H1 (cell line): Measurements from ENCODE around the gene RHOC. TPM values are rescaled to one million over a fixed set of nuclear protein-coding genes. Genes with fewer than 3 reads are reported as not detected.

ENCODE experiments used
- CTCF ChIA-PET: fragments of 300-600 bp; sonication (Branson Sonifier 250); formaldehyde crosslinking; loops from one replicate; lab custom pipeline; 2021; ENCODE audit not compliant: partially characterized antibody; lab: Charles Lee
- POLR2A ChIA-PET: fragments of 300-600 bp; sonication (Branson Sonifier 250); formaldehyde crosslinking; loops from one replicate; lab custom pipeline; 2021; ENCODE audit warnings: inconsistent platforms; ENCODE audit not compliant: partially characterized antibody; lab: Charles Lee
- DNase-seq, 2 experiments: peaks; one replicate each; pipeline versions ENCODE4 v3.0.0 to v3.0.0-alpha.2; 2010 to 2022; ENCODE audit warnings: low spot score in 2 of 2, low read depth in 1 of 2, mixed read lengths in 1 of 2
- FAIRE-seq: peaks from 2 replicates; lab custom pipeline; 2011; peaks lifted over from hg19 to GRCh38; lab: Jason Lieb, UNC
- H2AFZ ChIP-seq: 2 replicates; pipeline ENCODE4 v1.8.1; 2012; ENCODE audit warnings: low read length, inconsistent platforms
- H2AK5ac ChIP-seq: 2 replicates; pipeline ENCODE4 v1.6.1; 2013; ENCODE audit warnings: low read depth, low read length
- H2BK120ac ChIP-seq: replicated peaks from 2 replicates; pipeline ENCODE3; 2013; ENCODE audit warnings: low read depth, low read length, inconsistent platforms
- H2BK12ac ChIP-seq: 2 replicates; pipeline ENCODE4 v1.6.1; 2013; ENCODE audit warnings: low read depth, low read length
- H2BK15ac ChIP-seq: 2 replicates; pipeline ENCODE4 v1.6.1; 2013; ENCODE audit warnings: low read length
- H2BK20ac ChIP-seq: 2 replicates; pipeline ENCODE4 v1.6.1; 2013; ENCODE audit warnings: low read length
- H2BK5ac ChIP-seq: 2 replicates; pipeline ENCODE4 v1.6.1; 2013; ENCODE audit warnings: low read depth, low read length
- H3K14ac ChIP-seq: 2 replicates; pipeline ENCODE4 v1.6.1; 2013; ENCODE audit warnings: inconsistent platforms; ENCODE audit not compliant: insufficient read length
- H3K18ac ChIP-seq: 2 replicates; pipeline ENCODE4 v1.6.1; 2013; ENCODE audit warnings: low read length; ENCODE audit errors: extremely low read depth
- H3K23ac ChIP-seq: 2 replicates; pipeline ENCODE4 v1.6.1; 2013; ENCODE audit warnings: inconsistent platforms; ENCODE audit not compliant: insufficient read length
- H3K23me2 ChIP-seq: 2 replicates; pipeline ENCODE4 v1.6.1; 2013; ENCODE audit warnings: low read depth, low read length
- H3K27ac ChIP-seq: 2 replicates; pipeline ENCODE4 v1.6.1; 2011; ENCODE audit warnings: low read depth, low read length, inconsistent platforms
- H3K27me3 ChIP-seq, 4 experiments: replicated peaks in 1 of 4; 1 replicate in 1 of 4; 2 replicates in 3 of 4; pipeline versions ENCODE4 v1.6.1 to v1.8.1; 2011 to 2013; ENCODE audit warnings: low read length in 3 of 4, mild to moderate bottlenecking in 3 of 4, inconsistent platforms in 2 of 4, mixed read lengths in 2 of 4, moderate library complexity in 1 of 4; ENCODE audit not compliant: control insufficient read depth in 3 of 4, insufficient read depth in 3 of 4; ENCODE audit errors: extremely low read depth in 1 of 4
- H3K36me3 ChIP-seq, 4 experiments: 2 replicates each; pipeline versions ENCODE4 v1.6.1 to v1.8.1; 2011 to 2013; ENCODE audit warnings: mild to moderate bottlenecking in 4 of 4, low read length in 3 of 4, moderate library complexity in 2 of 4, control low read depth in 1 of 4, inconsistent platforms in 1 of 4; ENCODE audit not compliant: insufficient read depth in 4 of 4, control insufficient read depth in 2 of 4
- H3K4ac ChIP-seq: replicated peaks from 2 replicates; pipeline ENCODE3; 2013; ENCODE audit warnings: low read length, low read depth, mixed read lengths, inconsistent platforms; ENCODE audit not compliant: insufficient read length
- H3K4me1 ChIP-seq, 4 experiments: replicated peaks in 1 of 4; 1 replicate in 1 of 4; 2 replicates in 3 of 4; pipeline versions ENCODE4 v1.6.1 to v1.8.1; 2011 to 2013; ENCODE audit warnings: low read length in 3 of 4, inconsistent platforms in 2 of 4, mixed read lengths in 1 of 4; ENCODE audit not compliant: insufficient read depth in 4 of 4, control insufficient read depth in 3 of 4
- H3K4me2 ChIP-seq, 2 experiments: 2 replicates each; pipeline versions ENCODE4 v1.6.1 to v1.8.1; 2011 to 2013; ENCODE audit warnings: low read depth in 2 of 2, low read length in 2 of 2, control low read depth in 1 of 2, inconsistent platforms in 1 of 2, mild to moderate bottlenecking in 1 of 2; ENCODE audit not compliant: insufficient read depth in 1 of 2
- H3K4me3 ChIP-seq, 4 experiments: fragments of 200-600, 300-600 bp in 1 of 4; sonication (generic), shearing (Covaris generic), sonication (Bioruptor Twin) in 1 of 4; 2 replicates each; pipeline versions ENCODE4 v1.5.1 to v1.8.1; 2011 to 2016; ENCODE audit warnings: low read length in 4 of 4, low read depth in 3 of 4, control low read depth in 2 of 4, inconsistent platforms in 2 of 4, mild to moderate bottlenecking in 2 of 4, mixed read lengths in 1 of 4, moderate library complexity in 1 of 4; ENCODE audit not compliant: insufficient read depth in 2 of 4; ENCODE audit errors: extremely low read depth in 1 of 4
- H3K56ac ChIP-seq: replicated peaks from 2 replicates; pipeline ENCODE3; 2013; ENCODE audit warnings: low read depth, mild to moderate bottlenecking, mixed read lengths, low read length, inconsistent platforms; ENCODE audit not compliant: insufficient read length
- H3K79me1 ChIP-seq: 2 replicates; pipeline ENCODE4 v1.6.1; 2013; ENCODE audit warnings: low read depth, low read length, control low read depth
- H3K79me2 ChIP-seq, 2 experiments: 2 replicates each; pipeline versions ENCODE4 v1.6.1 to v1.8.1; 2012 to 2013; ENCODE audit warnings: low read length in 2 of 2, mild to moderate bottlenecking in 2 of 2, inconsistent platforms in 1 of 2; ENCODE audit not compliant: insufficient read depth in 2 of 2, control insufficient read depth in 1 of 2
- H3K9ac ChIP-seq, 4 experiments: replicated peaks in 1 of 4; 1 replicate in 1 of 4; 2 replicates in 3 of 4; pipeline versions ENCODE4 v1.6.1 to v1.8.1; 2011 to 2013; ENCODE audit warnings: low read depth in 3 of 4, low read length in 3 of 4, control low read depth in 2 of 4, mild to moderate bottlenecking in 2 of 4, moderate library complexity in 2 of 4, inconsistent platforms in 1 of 4; ENCODE audit errors: extremely low read depth in 1 of 4
- H3K9me3 ChIP-seq, 2 experiments: 2 replicates each; pipeline versions ENCODE4 v1.6.1 to v1.8.1; 2012 to 2013; ENCODE audit warnings: mild to moderate bottlenecking in 2 of 2, moderate library complexity in 2 of 2, control low read depth in 1 of 2, inconsistent platforms in 1 of 2, low read depth in 1 of 2, low read length in 1 of 2, mixed read lengths in 1 of 2; ENCODE audit not compliant: insufficient read depth in 2 of 2
- H4K20me1 ChIP-seq, 2 experiments: replicated peaks in 1 of 2; 2 replicates each; pipeline versions ENCODE3 to v1.8.1; 2011 to 2013; ENCODE audit warnings: inconsistent platforms in 2 of 2, low read length in 2 of 2, mild to moderate bottlenecking in 1 of 2; ENCODE audit not compliant: insufficient read depth in 2 of 2, control insufficient read depth in 1 of 2
- H4K5ac ChIP-seq: 2 replicates; pipeline ENCODE4 v1.6.1; 2013; ENCODE audit warnings: low read length, low read depth, mixed read lengths, inconsistent platforms; ENCODE audit not compliant: insufficient read length
- H4K8ac ChIP-seq: 2 replicates; pipeline ENCODE4 v1.8.0; 2013; ENCODE audit warnings: mild to moderate bottlenecking, moderate library complexity, low read length, inconsistent platforms; ENCODE audit not compliant: insufficient read depth; ENCODE audit errors: extremely low read depth
- H4K91ac ChIP-seq: replicated peaks from 2 replicates; pipeline ENCODE3; 2013; ENCODE audit warnings: low read length, mixed read lengths, inconsistent platforms; ENCODE audit not compliant: insufficient read length
- GTF2F1 ChIP-seq: IDR thresholded peaks from 2 replicates; pipeline ENCODE4 v1.6.1; 2012; ENCODE audit warnings: low read depth, low read length, improper control_type of control experiment, borderline replicate concordance
- HDAC6 ChIP-seq: IDR thresholded peaks from one replicate; pipeline ENCODE4 v1.7.1; 2012; ENCODE audit warnings: low read depth, mild to moderate bottlenecking, inconsistent platforms, low read length, moderate library complexity
- JUN ChIP-seq: IDR thresholded peaks from 2 replicates; pipeline ENCODE4 v1.6.1; 2011; ENCODE audit warnings: low read depth, mild to moderate bottlenecking, improper control_type of control experiment, low read length
- JUND ChIP-seq: IDR thresholded peaks from 2 replicates; pipeline ENCODE4 v1.6.1; 2011; ENCODE audit warnings: mild to moderate bottlenecking, improper control_type of control experiment, low read length
- KDM1A ChIP-seq: fragments of 200-600, 300-600 bp; sonication (generic); IDR thresholded peaks from 2 replicates; pipeline ENCODE4 v1.7.1; 2016; ENCODE audit warnings: mild to moderate bottlenecking, low read length, borderline replicate concordance
- NRF1 ChIP-seq: IDR thresholded peaks from 2 replicates; pipeline ENCODE4 v1.6.1; 2011; ENCODE audit warnings: mild to moderate bottlenecking, low read depth, low read length, improper control_type of control experiment
- POU5F1 ChIP-seq: IDR thresholded peaks from 2 replicates; pipeline ENCODE4 v1.6.1; 2011; ENCODE audit warnings: low read depth, mild to moderate bottlenecking, low read length, moderate library complexity
- RAD21 ChIP-seq, 2 experiments: IDR thresholded peaks in 1 of 2; conservative IDR thresholded peaks in 1 of 2; 2 replicates each; pipeline ENCODE4 v1.6.1; 2011; ENCODE audit warnings: low read depth in 2 of 2, low read length in 2 of 2, improper control_type of control experiment in 1 of 2, inconsistent platforms in 1 of 2, mild to moderate bottlenecking in 1 of 2, moderate library complexity in 1 of 2
- RXRA ChIP-seq: IDR thresholded peaks from 2 replicates; pipeline ENCODE4 v1.6.1; 2011; ENCODE audit warnings: low read depth, mild to moderate bottlenecking, low read length, moderate library complexity; ENCODE audit not compliant: insufficient read depth
- SP1 ChIP-seq: IDR thresholded peaks from 2 replicates; pipeline ENCODE4 v1.6.1; 2011; ENCODE audit warnings: low read depth, low read length
- SRF ChIP-seq: IDR thresholded peaks from 2 replicates; pipeline ENCODE4 v1.6.1; 2011; ENCODE audit warnings: mild to moderate bottlenecking, low read depth, low read length, moderate library complexity
- TBP ChIP-seq: IDR thresholded peaks from 2 replicates; pipeline ENCODE4 v1.6.1; 2011; ENCODE audit warnings: low read depth, low read length, improper control_type of control experiment
- WGBS, 2 experiments: shearing (Covaris generic) in 1 of 2; methylation state at CpG; one replicate each; pipeline versions ENCODE4 v1.1.6 to v1.1.7; 2013 to 2015; ENCODE audit warnings: low lambda C conversion rate in 2 of 2, mixed read lengths in 2 of 2, inconsistent platforms in 1 of 2, low coverage in 1 of 2, missing lambda C conversion rate in 1 of 2; ENCODE audit not compliant: insufficient replicate concordance in 2 of 2, insufficient coverage in 1 of 2, insufficient read length in 1 of 2; ENCODE audit errors: extremely low coverage in 1 of 2, missing lambda C conversion rate in 1 of 2; 5-methylcytosine and 5-hydroxymethylcytosine counted together
- polyA plus RNA-seq, 7 experiments: library from polyadenylated mRNA; depleted of rRNA in 3 of 7; stranded (reverse) in 5 of 7; unstranded in 2 of 7; fragments of >200 nt in 5 of 7; fragments of 200-250 nt in 2 of 7; gene quantifications; 1 replicate in 5 of 7; 2 replicates in 1 of 7; 4 replicates in 1 of 7; pipeline versions ENCODE4 v1.2.1 to v1.2.3, GENCODE V29; 2011 to 2013; ENCODE audit warnings: missing spikeins in 2 of 7, mixed read lengths in 2 of 7
- total RNA-seq: library from RNA; stranded (reverse); fragmentation: NEBNext Ultra II Directional; extraction: Animal tissue kit (Norgen Biotek cat#: 25700); gene quantifications from 2 replicates; pipeline ENCODE4 v1.2.1, GENCODE V29; 2021
- TF ChIP-seq, protein P1 (sequence below): IDR thresholded peaks from 2 replicates; pipeline ENCODE4 v1.6.1; 2012; ENCODE audit warnings: low read length, inconsistent platforms

Gene RHOC
- total and polyA plus RNA-seq, 2 of the 8 experiments (the other 6 are each of a cell fraction or from before 2014, with no cell fraction given): 53.6 to 97.5 TPM

DNA sequence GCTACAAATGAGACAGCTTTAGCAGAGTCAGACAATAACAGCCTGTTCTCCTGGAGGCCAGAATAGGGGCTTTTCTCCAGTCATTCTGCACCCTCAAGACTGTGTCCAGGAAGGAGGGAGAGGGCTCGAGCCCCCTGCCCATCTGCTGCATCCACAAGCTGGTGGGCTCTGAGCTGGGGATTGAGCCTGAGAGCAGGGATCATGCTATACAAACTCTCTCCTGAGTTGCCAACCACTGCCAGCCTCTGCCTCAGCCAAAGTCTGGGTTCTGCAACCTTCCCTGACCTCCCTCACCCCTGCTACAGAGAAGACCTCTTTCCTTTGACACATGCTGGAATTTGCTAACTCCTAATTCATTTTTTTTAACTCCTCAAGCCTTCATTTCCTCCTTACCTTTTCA is 23.0 kb upstream of the RHOC start:
- ChIA-PET POLR2A (interaction anchor here (1.0 kb wide), 1 partner anchor 79 kb away, joined by 3 read pairs; no protein-coding TSS in a partner anchor), CTCF (interaction anchor here (0.8 to 2.6 kb wide), 5 partner anchors 9 to 313 kb away, joined by 4 to 21 read pairs (median 10); a partner anchor contains a TSS)
- H2BK20ac ChIP-seq: no peak overlapping the region; the same call in 1 of the 2 replicates
- H3K23me2 ChIP-seq: no peaks in the 10 kb centered on the region
- H2AFZ ChIP-seq: no peak overlapping the region
- H3K79me1 ChIP-seq: no peaks in the 10 kb centered on the region
- DNase-seq (no peak), FAIRE-seq (no peak)
- no peak overlapping the region for H3K4ac ChIP-seq
- no peak overlapping the region for H3K14ac ChIP-seq
- H3K4me3 ChIP-seq: no peak overlapping the region
- H4K91ac ChIP-seq: no peak overlapping the region
- no peak overlapping the region for H2AK5ac ChIP-seq
- no peak overlapping the region for H3K9ac ChIP-seq
- no peak overlapping the region for H4K8ac ChIP-seq
- no peak overlapping the region for H4K5ac ChIP-seq
- no peaks in the 10 kb centered on the region for H4K20me1 ChIP-seq
- no peaks in the 10 kb centered on the region for H3K4me1 ChIP-seq
- H2BK5ac ChIP-seq: no peak overlapping the region
- no peak overlapping the region for H3K56ac ChIP-seq
- no peaks in the 10 kb centered on the region for H3K36me3 ChIP-seq
- no peaks in the 10 kb centered on the region for H3K79me2 ChIP-seq
- no peak overlapping the region for H2BK12ac ChIP-seq
- WGBS, 2 experiments: no CpG with 5 or more reads among the region's 1 CpG
- H2BK120ac ChIP-seq: no peak overlapping the region
- no peak overlapping the region for H3K27ac ChIP-seq
- peaks cover 0 to 4% of the 10 kb centered on the region in 2 experiments; a peak in 1 of 4 replicates for H3K9me3 ChIP-seq
- H3K4me2 ChIP-seq: no peak overlapping the region
- H3K23ac ChIP-seq: no peak overlapping the region
- no peak overlapping the region for H3K18ac ChIP-seq
- H2BK15ac ChIP-seq: no peak overlapping the region
- H3K27me3 ChIP-seq: peaks cover 0 to 3% (median 0%) of the 10 kb centered on the region in 4 experiments; a peak in 1 of 7 replicates
- TF ChIP-seq SP1 (no peak), RXRA (no peak), NRF1 (no peak), RAD21 (IDR thresholded peaks at IDR 0.05 in 1 of 2, conservative IDR thresholded peaks at IDR 0.05 in 1 of 2; ENCODE audit: low read depth in 2 of 2, low read length in 2 of 2) (no peak), KDM1A (no peak), TBP (no peak), JUN (no peak), GTF2F1 (no peak), HDAC6 (no peak), SRF (no peak), JUND (no peak), POU5F1 (no peak)
- TF ChIP-seq, protein P1, sequence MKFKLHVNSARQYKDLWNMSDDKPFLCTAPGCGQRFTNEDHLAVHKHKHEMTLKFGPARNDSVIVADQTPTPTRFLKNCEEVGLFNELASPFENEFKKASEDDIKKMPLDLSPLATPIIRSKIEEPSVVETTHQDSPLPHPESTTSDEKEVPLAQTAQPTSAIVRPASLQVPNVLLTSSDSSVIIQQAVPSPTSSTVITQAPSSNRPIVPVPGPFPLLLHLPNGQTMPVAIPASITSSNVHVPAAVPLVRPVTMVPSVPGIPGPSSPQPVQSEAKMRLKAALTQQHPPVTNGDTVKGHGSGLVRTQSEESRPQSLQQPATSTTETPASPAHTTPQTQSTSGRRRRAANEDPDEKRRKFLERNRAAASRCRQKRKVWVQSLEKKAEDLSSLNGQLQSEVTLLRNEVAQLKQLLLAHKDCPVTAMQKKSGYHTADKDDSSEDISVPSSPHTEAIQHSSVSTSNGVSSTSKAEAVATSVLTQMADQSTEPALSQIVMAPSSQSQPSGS: no peak
